SK-N-SH (cell line): ENCODE results near the gene NR3C1. TPM values are rescaled to one million over a fixed set of nuclear protein-coding genes. Genes with fewer than 3 reads are reported as not detected.

Source experiments
- CTCF ChIA-PET: fragments of 300-600, 350-600 bp; formaldehyde crosslinking; extraction: SDS; loops from one replicate; lab custom pipeline; 2021; lab: Yijun Ruan, JAX
- POLR2A ChIA-PET: fragments of 350-600 bp; sonication (Branson Sonifier 250); formaldehyde crosslinking; extraction: SDS; loops from one replicate; lab custom pipeline; 2020; ENCODE audit warnings: antibody characterized with exemption, inconsistent platforms; lab: Yijun Ruan, JAX
- DNase-seq: peaks from one replicate; pipeline ENCODE4 v3.0.0; 2012
- H2AFZ ChIP-seq: fragments of 200-600 bp; sonication (generic); 2 replicates; pipeline ENCODE4 v1.8.1; 2016; ENCODE audit warnings: antibody characterized with exemption, mild to moderate bottlenecking, low read depth
- H3F3A ChIP-seq: fragments of 200-600 bp; sonication (generic); replicated peaks from 2 replicates; pipeline ENCODE3; 2016; ENCODE audit warnings: antibody characterized with exemption, mild to moderate bottlenecking; ENCODE audit not compliant: insufficient read depth
- H3K27ac ChIP-seq, 2 experiments: fragments of 200-500 bp in 1 of 2; fragments of 200-600 bp in 1 of 2; sonication (Bioruptor generic) in 1 of 2; sonication (generic), shearing (Covaris generic) in 1 of 2; 2 replicates each; pipeline versions ENCODE4 v1.5.1 to v1.6.1; 2014 to 2016; ENCODE audit warnings: low read depth in 2 of 2, inconsistent platforms in 1 of 2, low read length in 1 of 2, mild to moderate bottlenecking in 1 of 2, mixed read lengths in 1 of 2
- H3K27me3 ChIP-seq: fragments of 200-600 bp; sonication (generic), shearing (Covaris generic); 2 replicates; pipeline ENCODE4 v1.6.1; 2016; ENCODE audit warnings: mixed run types; ENCODE audit not compliant: insufficient read depth
- H3K36me3 ChIP-seq, 2 experiments: fragments of 200-500 bp in 1 of 2; fragments of 200-600 bp in 1 of 2; sonication (Bioruptor generic) in 1 of 2; sonication (generic) in 1 of 2; replicated peaks in 1 of 2; 2 replicates each; pipeline versions ENCODE3 to v1.5.1; 2014 to 2016; ENCODE audit warnings: low read length in 1 of 2, mild to moderate bottlenecking in 1 of 2; ENCODE audit not compliant: insufficient read depth in 2 of 2, control insufficient read depth in 1 of 2
- H3K4me1 ChIP-seq, 2 experiments: fragments of 200-500 bp in 1 of 2; fragments of 200-600 bp in 1 of 2; sonication (Bioruptor generic) in 1 of 2; sonication (generic), shearing (Covaris generic) in 1 of 2; 2 replicates each; pipeline versions ENCODE4 v1.5.1 to v1.6.1; 2014 to 2016; ENCODE audit warnings: low read depth in 1 of 2, low read length in 1 of 2, mixed run types in 1 of 2; ENCODE audit not compliant: insufficient read depth in 2 of 2, control insufficient read depth in 1 of 2
- H3K4me2 ChIP-seq: fragments of 200-600 bp; sonication (generic), shearing (Covaris generic); 2 replicates; pipeline ENCODE4 v1.6.1; 2017; ENCODE audit warnings: mixed run types
- H3K4me3 ChIP-seq, 2 experiments: fragments of 200-500 bp in 1 of 2; fragments of 200-600 bp in 1 of 2; sonication (Bioruptor generic) in 1 of 2; sonication (generic), shearing (Covaris generic) in 1 of 2; 2 replicates each; pipeline versions ENCODE4 v1.5.1 to v1.8.1; 2014 to 2016; ENCODE audit warnings: low read depth in 2 of 2, inconsistent platforms in 1 of 2, low read length in 1 of 2, mild to moderate bottlenecking in 1 of 2, mixed read lengths in 1 of 2, moderate library complexity in 1 of 2
- H3K79me2 ChIP-seq: fragments of 200-600 bp; sonication (generic); 2 replicates; pipeline ENCODE4 v1.8.1; 2017; ENCODE audit warnings: mild to moderate bottlenecking; ENCODE audit not compliant: insufficient read depth
- H3K9ac ChIP-seq: fragments of 200-600 bp; sonication (generic); 2 replicates; pipeline ENCODE4 v1.6.1; 2017; ENCODE audit warnings: mixed run types
- H3K9me2 ChIP-seq: fragments of 200-600 bp; sonication (generic); 2 replicates; pipeline ENCODE4 v1.6.1; 2017; ENCODE audit warnings: mixed run types
- H3K9me3 ChIP-seq: fragments of 200-600 bp; sonication (generic); 2 replicates; pipeline ENCODE4 v1.6.1; 2017; ENCODE audit warnings: mixed run types, mild to moderate bottlenecking, moderate library complexity
- H4K20me1 ChIP-seq: fragments of 200-600 bp; sonication (generic); 2 replicates; pipeline ENCODE4 v1.6.1; 2017; ENCODE audit warnings: mild to moderate bottlenecking, mixed run types; ENCODE audit not compliant: insufficient read depth
- CHD2 ChIP-seq: fragments of 150-350 bp; IDR thresholded peaks from 2 replicates; pipeline ENCODE4 v1.6.1; 2018; ENCODE audit warnings: low read length; ENCODE audit not compliant: partially characterized antibody
- MXI1 ChIP-seq: IDR thresholded peaks from 2 replicates; pipeline ENCODE4 v1.6.1; 2012; ENCODE audit warnings: mild to moderate bottlenecking, low read depth, low read length, improper control_type of control experiment
- NRF1 ChIP-seq: IDR thresholded peaks from 2 replicates; pipeline ENCODE4 v1.6.1; 2012; ENCODE audit warnings: low read depth, mild to moderate bottlenecking, low read length
- POLR2AphosphoS5 ChIP-seq: IDR thresholded peaks from 2 replicates; pipeline ENCODE4 v1.6.1; 2012; ENCODE audit warnings: low read depth, low read length
- RAD21 ChIP-seq: IDR thresholded peaks from 2 replicates; pipeline ENCODE4 v1.6.1; 2012; ENCODE audit warnings: mild to moderate bottlenecking, low read length
- RFX5 ChIP-seq: IDR thresholded peaks from 2 replicates; pipeline ENCODE4 v1.6.1; 2012; ENCODE audit warnings: mild to moderate bottlenecking, improper control_type of control experiment, low read length
- SIN3A ChIP-seq: IDR thresholded peaks from 2 replicates; pipeline ENCODE4 v1.6.1; 2012; ENCODE audit warnings: low read depth, mild to moderate bottlenecking, low read length, moderate library complexity, borderline replicate concordance
- WGBS: methylation state at CpG from one replicate; pipeline ENCODE4 v1.1.6; 2017; ENCODE audit warnings: low lambda C conversion rate; 5-methylcytosine and 5-hydroxymethylcytosine counted together
- polyA plus RNA-seq, 3 experiments: library from polyadenylated mRNA; depleted of rRNA; stranded (reverse); fragments of >200 nt; gene quantifications; 2 replicates each; pipeline ENCODE4 v1.2.3, GENCODE V29; 2012
- TF ChIP-seq, protein P1 (sequence below): fragments of 150-350 bp; IDR thresholded peaks from 2 replicates; pipeline ENCODE4 v1.6.1; 2016; ENCODE audit warnings: mild to moderate bottlenecking, low read depth, low read length
- TF ChIP-seq, protein P2 (sequence below): IDR thresholded peaks from 2 replicates; pipeline ENCODE4 v1.4.0; 2012; ENCODE audit warnings: low read depth, borderline replicate concordance
- TF ChIP-seq, protein P3 (sequence below): fragments of 150-350 bp; IDR thresholded peaks from 2 replicates; pipeline ENCODE4 v1.6.1; 2017; ENCODE audit warnings: antibody characterized with exemption, low read length, low read depth, borderline replicate concordance

NR3C1 gene
- polyA plus RNA-seq, 1 of the 3 experiments (the other 2 are of a cell fraction): 7.1 TPM

DNA sequence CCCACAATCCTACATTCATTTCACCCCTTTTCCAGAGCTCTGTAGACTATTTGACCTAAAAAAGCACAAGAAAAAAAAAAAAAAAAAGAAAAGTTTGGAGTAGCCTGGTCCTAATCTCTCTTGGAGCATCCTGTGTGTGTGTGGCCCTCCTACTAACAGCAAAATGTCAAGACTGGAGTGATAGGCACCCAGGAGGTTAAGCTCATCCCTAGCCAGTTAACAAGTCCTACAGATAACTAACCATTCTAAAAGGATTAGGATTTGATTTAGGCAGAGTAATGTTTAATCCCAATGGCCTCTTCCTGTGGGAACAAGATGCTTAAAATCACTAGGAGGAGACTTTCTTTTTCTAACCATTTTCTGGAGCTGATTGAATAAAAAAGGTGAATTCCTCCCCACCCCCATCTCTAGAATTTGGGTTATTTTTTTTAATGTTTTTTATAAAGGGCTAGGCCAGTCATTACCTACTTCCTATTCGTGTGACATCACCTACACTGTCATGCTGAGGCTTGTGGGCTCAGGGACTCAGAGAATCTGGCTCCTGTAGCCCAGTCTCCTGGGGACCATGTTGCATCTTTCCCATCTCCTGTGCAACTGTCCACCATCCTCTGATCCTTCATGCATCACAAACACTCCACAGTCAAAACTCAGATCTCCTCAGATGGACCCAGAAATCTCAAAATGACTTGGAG lies 43.2 kb upstream of the NR3C1 start:
- no peaks in the 10 kb centered on the region for H3K9me3 ChIP-seq
- peak overlapping the region in 1 of 2 experiments; percentile 34; a peak in 1 of 4 replicates for H3K27ac ChIP-seq
- no peak overlapping the region for H3K4me2 ChIP-seq
- H4K20me1 ChIP-seq: no peaks in the 10 kb centered on the region
- ChIA-PET POLR2A (no interaction called here), CTCF (interaction anchor here (0.7 kb wide), 1 partner anchor 42 kb away, joined by 3 read pairs; no protein-coding TSS in a partner anchor)
- no peak for DNase-seq
- no peak for TF ChIP-seq POLR2AphosphoS5
- TF ChIP-seq, protein P1, sequence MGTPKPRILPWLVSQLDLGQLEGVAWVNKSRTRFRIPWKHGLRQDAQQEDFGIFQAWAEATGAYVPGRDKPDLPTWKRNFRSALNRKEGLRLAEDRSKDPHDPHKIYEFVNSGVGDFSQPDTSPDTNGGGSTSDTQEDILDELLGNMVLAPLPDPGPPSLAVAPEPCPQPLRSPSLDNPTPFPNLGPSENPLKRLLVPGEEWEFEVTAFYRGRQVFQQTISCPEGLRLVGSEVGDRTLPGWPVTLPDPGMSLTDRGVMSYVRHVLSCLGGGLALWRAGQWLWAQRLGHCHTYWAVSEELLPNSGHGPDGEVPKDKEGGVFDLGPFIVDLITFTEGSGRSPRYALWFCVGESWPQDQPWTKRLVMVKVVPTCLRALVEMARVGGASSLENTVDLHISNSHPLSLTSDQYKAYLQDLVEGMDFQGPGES: no peak
- TF ChIP-seq, protein P2, sequence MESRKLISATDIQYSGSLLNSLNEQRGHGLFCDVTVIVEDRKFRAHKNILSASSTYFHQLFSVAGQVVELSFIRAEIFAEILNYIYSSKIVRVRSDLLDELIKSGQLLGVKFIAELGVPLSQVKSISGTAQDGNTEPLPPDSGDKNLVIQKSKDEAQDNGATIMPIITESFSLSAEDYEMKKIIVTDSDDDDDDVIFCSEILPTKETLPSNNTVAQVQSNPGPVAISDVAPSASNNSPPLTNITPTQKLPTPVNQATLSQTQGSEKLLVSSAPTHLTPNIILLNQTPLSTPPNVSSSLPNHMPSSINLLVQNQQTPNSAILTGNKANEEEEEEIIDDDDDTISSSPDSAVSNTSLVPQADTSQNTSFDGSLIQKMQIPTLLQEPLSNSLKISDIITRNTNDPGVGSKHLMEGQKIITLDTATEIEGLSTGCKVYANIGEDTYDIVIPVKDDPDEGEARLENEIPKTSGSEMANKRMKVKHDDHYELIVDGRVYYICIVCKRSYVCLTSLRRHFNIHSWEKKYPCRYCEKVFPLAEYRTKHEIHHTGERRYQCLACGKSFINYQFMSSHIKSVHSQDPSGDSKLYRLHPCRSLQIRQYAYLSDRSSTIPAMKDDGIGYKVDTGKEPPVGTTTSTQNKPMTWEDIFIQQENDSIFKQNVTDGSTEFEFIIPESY: no peak
- no peak for TF ChIP-seq RAD21
- TF ChIP-seq RFX5: no peak
- TF ChIP-seq CHD2: no peak
- no peak for TF ChIP-seq NRF1
- no peak for TF ChIP-seq SIN3A
- no peaks in the 10 kb centered on the region for H3K36me3 ChIP-seq
- H3K4me1 ChIP-seq: no peaks in the 10 kb centered on the region; a peak in 2 of 4 replicates
- H3K27me3 ChIP-seq: no peaks in the 10 kb centered on the region
- no peaks in the 10 kb centered on the region for H3K79me2 ChIP-seq
- H3F3A ChIP-seq: no peaks in the 10 kb centered on the region
- no peak overlapping the region for H3K9ac ChIP-seq
- no peaks in the 10 kb centered on the region for H3K9me2 ChIP-seq
- H3K4me3 ChIP-seq: no peak overlapping the region
- no peak overlapping the region for H2AFZ ChIP-seq
- 73% methylated on average over 1 of the region's 1 CpG for WGBS

DNA sequence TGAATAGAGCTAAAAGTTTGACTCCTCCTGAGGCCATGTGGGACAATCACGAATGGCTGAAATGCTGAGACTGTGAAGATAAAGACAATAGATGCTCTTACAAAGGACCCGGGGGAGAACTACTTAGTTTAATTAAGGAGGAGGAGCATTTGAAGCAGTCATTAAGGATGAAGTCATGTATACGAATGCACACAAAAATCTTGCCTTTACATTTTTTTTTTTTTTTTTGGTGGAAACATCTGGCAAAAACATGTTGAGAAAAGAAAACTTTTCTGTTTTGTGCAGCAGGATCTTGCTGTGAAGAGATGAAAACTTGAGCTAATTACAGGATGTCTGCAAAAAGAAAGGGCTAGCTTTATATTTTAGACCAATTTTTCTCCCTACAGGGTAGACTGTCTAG lies 42.3 kb upstream of the NR3C1 start:
- H3K36me3 ChIP-seq: no peaks in the 10 kb centered on the region
- H3K79me2 ChIP-seq: no peaks in the 10 kb centered on the region
- H3K4me2 ChIP-seq: no peak overlapping the region
- ChIA-PET POLR2A (no interaction called here), CTCF (no interaction called here)
- H3K27ac ChIP-seq: peak overlapping the region in 1 of 2 experiments; percentile 34; a peak in 2 of 4 replicates
- TF ChIP-seq, protein P3, sequence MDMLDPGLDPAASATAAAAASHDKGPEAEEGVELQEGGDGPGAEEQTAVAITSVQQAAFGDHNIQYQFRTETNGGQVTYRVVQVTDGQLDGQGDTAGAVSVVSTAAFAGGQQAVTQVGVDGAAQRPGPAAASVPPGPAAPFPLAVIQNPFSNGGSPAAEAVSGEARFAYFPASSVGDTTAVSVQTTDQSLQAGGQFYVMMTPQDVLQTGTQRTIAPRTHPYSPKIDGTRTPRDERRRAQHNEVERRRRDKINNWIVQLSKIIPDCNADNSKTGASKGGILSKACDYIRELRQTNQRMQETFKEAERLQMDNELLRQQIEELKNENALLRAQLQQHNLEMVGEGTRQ: no peak
- TF ChIP-seq MXI1: 0 out of 2 replicates have a peak, but pooled peaks have one; percentile 42
- no peaks in the 10 kb centered on the region for H4K20me1 ChIP-seq
- H3K9me3 ChIP-seq: no peaks in the 10 kb centered on the region
- H3F3A ChIP-seq: no peaks in the 10 kb centered on the region
- H3K9me2 ChIP-seq: no peaks in the 10 kb centered on the region
- no peak overlapping the region for H3K4me3 ChIP-seq
- 0 out of 2 replicates have a peak overlapping the region, but pooled peaks have one; percentile 7 for H2AFZ ChIP-seq
- DNase-seq: peak; percentile 16
- H3K9ac ChIP-seq: no peak overlapping the region
- no peaks in the 10 kb centered on the region; a peak in 2 of 4 replicates for H3K4me1 ChIP-seq
- no peaks in the 10 kb centered on the region for H3K27me3 ChIP-seq
- 40% methylated on average over 3 of the region's 3 CpGs for WGBS
